ENCODE results near the gene IFNGR2. TPM values are rescaled to one million over a fixed set of nuclear protein-coding genes. Genes with fewer than 3 reads are reported as not detected.

IFNGR2 gene
- total RNA-seq, 2 donors from 2014 or later: 53.7 to 128 TPM

DNA sequence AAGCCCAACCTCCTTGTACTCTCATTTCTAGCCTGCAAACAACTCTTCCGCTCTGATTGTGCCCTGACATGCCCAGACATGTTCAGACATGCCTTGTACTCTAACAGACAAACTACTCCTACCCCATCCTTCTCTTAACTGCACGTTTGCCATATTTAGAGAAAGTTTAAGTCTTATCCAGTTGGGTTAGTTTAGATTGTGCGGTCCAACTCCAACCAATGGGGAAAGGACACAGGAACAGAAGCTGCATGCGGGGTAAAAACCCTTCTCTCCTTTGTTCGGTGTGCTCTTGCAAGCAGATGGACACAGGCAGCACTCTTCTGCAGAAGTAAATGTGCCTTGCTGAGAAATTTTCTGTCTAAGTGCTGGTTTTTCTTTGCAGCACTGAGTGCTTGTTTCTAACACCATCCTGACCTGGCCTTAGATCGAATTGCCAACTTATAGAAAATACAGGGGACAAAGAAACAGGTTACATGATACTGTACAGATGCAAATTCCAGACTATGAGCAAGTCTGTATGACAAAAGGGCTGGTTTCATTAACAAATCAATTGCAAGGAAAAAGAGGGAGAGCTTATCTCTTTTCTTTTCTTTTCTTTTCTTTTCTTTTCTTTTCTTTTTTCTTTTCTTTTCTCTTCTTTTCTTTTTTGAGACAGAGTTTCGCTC is 35.8 kb upstream of the IFNGR2 start:
- Histone ChIP-seq H3K9ac (ENCODE audit: low read depth in 2 of 2, low read length in 2 of 2) (no peak overlapping the region), H3K9me3 (no peaks in the 10 kb centered on the region), H3K4me1 (no peaks in the 10 kb centered on the region), H3K27ac (no peak overlapping the region), H3K27me3 (no peaks in the 10 kb centered on the region), H3K36me3 (no peaks in the 10 kb centered on the region), H3K4me3 (no peak overlapping the region)
- no peak for TF ChIP-seq CTCF (IDR thresholded peaks at IDR 0.05)
- intact Hi-C loops (cut with DNase I): no loop called here
- no peak for DNase-seq

DNA sequence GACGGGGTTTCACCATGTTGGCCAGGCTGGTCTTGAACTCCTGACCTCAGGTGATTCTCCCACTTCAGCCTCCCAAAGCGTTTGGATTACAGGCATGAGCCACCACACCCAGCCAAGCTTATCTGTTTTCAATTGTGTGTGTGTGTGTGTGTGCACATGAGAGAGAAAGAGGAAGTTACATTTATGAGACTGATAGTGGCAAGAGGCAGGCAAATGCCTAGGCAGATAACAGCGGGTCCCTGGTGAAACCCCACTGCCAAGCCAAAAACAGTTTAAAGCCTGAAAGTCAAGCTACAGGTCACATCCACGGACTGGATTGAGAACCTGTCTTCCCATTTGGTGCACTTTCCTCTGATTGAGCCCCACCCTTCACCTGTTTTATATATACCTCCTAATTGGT is 35.1 kb upstream of the IFNGR2 start:
- Histone ChIP-seq H3K27me3 (no peaks in the 10 kb centered on the region), H3K27ac (no peak overlapping the region), H3K4me3 (no peak overlapping the region), H3K36me3 (no peaks in the 10 kb centered on the region), H3K9me3 (no peaks in the 10 kb centered on the region), H3K4me1 (no peaks in the 10 kb centered on the region), H3K9ac (ENCODE audit: low read depth in 2 of 2, low read length in 2 of 2) (no peak overlapping the region)
- no peak for DNase-seq
- intact Hi-C loops (cut with DNase I): no loop called here
- TF ChIP-seq CTCF (IDR thresholded peaks at IDR 0.05): no peak

- H3K27me3 ChIP-seq: no peaks in the 10 kb centered on the region
- no peak overlapping the region for H3K9ac ChIP-seq (ENCODE audit: low read depth in 2 of 2, low read length in 2 of 2)
- no peak for DNase-seq
Observed at GRCh38 chr21:33368576-33368975, 34.6 kb upstream of the IFNGR2 start.

GRCh38 chr21:33369586-33369985 is 33.6 kb upstream of the IFNGR2 start:
- H3K9me3 ChIP-seq: no peaks in the 10 kb centered on the region
- no peak for DNase-seq
- intact Hi-C loops (cut with DNase I): no loop called here
- no peak for TF ChIP-seq CTCF (IDR thresholded peaks at IDR 0.05)
- H3K27me3 ChIP-seq: no peaks in the 10 kb centered on the region
- no peaks in the 10 kb centered on the region for H3K36me3 ChIP-seq
- no peak overlapping the region for H3K4me3 ChIP-seq
- H3K9ac ChIP-seq (ENCODE audit: low read depth in 2 of 2, low read length in 2 of 2): no peak overlapping the region
- peak overlapping the region; percentile 22 for H3K27ac ChIP-seq
- no peaks in the 10 kb centered on the region for H3K4me1 ChIP-seq

More at GRCh38 chr21:33368576-33368975, 34.6 kb upstream of the IFNGR2 start:
- Histone ChIP-seq H3K36me3 (no peaks in the 10 kb centered on the region), H3K27ac (no peak overlapping the region), H3K4me3 (no peak overlapping the region), H3K9me3 (no peaks in the 10 kb centered on the region), H3K4me1 (no peaks in the 10 kb centered on the region)
- TF ChIP-seq CTCF (IDR thresholded peaks at IDR 0.05): no peak
- intact Hi-C loops (cut with DNase I): no loop called here

DNA sequence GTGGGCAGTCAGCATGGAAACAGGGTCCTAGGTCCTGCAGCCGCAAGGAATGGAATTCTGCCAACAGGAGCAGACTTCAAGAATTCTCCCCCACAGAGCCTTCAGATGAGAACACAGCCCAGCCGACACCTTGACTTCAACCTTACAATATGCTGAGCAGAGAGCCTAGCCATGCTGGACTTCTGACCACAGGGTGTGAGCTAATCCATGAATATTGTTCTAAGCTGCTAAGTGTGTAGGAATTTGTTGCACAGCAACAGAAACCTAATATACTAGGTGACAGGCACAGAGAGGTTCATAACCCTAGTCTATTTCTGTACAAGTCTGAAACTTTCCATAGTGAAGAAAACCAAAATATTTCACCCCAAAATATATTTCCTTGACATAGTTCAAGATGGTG is 32.9 kb upstream of the IFNGR2 start:
- Histone ChIP-seq H3K36me3 (no peaks in the 10 kb centered on the region), H3K4me1 (no peaks in the 10 kb centered on the region), H3K9ac (ENCODE audit: low read depth in 2 of 2, low read length in 2 of 2) (no peak overlapping the region), H3K9me3 (no peaks in the 10 kb centered on the region), H3K27me3 (no peaks in the 10 kb centered on the region), H3K27ac (peak overlapping the region; percentile 22), H3K4me3 (no peak overlapping the region)
- no peak for TF ChIP-seq CTCF (IDR thresholded peaks at IDR 0.05)
- intact Hi-C loops (cut with DNase I): loop anchor here (5.0 to 10.0 kb wide), 2 partner anchors 74 to 168 kb away; no protein-coding TSS in a partner anchor
- DNase-seq: no peak
